Liver (tissue), 9 donors: Measurements from ENCODE around the gene IL1RAP. TPM values are rescaled to one million over a fixed set of nuclear protein-coding genes. Genes with fewer than 3 reads are reported as not detected.

Experiments used
- DNase-seq: peaks from one replicate; pipeline ENCODE4 v3.0.0-alpha.2; 2017; ENCODE audit warnings: low spot score
- H3K27ac ChIP-seq, 2 donors: one replicate each; pipeline ENCODE4 v1.7.0; 2013; ENCODE audit warnings: inconsistent platforms in 2 of 2, low read length in 2 of 2, control low read depth in 1 of 2, low read depth in 1 of 2, mild to moderate bottlenecking in 1 of 2
- H3K27me3 ChIP-seq, 4 donors: one replicate each; pipeline versions ENCODE4 v1.6.1 to v1.7.0; 2013; ENCODE audit warnings: low read length in 3 of 4, inconsistent platforms in 1 of 4, mild to moderate bottlenecking in 1 of 4, moderate library complexity in 1 of 4; ENCODE audit not compliant: control insufficient read depth in 4 of 4, insufficient read depth in 4 of 4
- H3K36me3 ChIP-seq, 4 donors: one replicate each; pipeline versions ENCODE4 v1.6.1 to v1.7.0; 2013; ENCODE audit warnings: low read length in 3 of 4, mild to moderate bottlenecking in 3 of 4, low read depth in 1 of 4, moderate library complexity in 1 of 4; ENCODE audit not compliant: control insufficient read depth in 4 of 4, insufficient read depth in 3 of 4
- H3K4me1 ChIP-seq, 4 donors: one replicate each; pipeline versions ENCODE4 v1.6.1 to v1.7.0; 2013; ENCODE audit warnings: low read length in 3 of 4, mild to moderate bottlenecking in 3 of 4, moderate library complexity in 1 of 4; ENCODE audit not compliant: control insufficient read depth in 4 of 4, insufficient read depth in 4 of 4
- H3K4me3 ChIP-seq, 3 donors: one replicate each; pipeline versions ENCODE4 v1.6.1 to v1.7.0; 2013; ENCODE audit warnings: low read length in 3 of 3, control low read depth in 1 of 3, low read depth in 1 of 3, mild to moderate bottlenecking in 1 of 3
- H3K9ac ChIP-seq, 2 donors: one replicate each; pipeline ENCODE4 v1.7.0; 2013; ENCODE audit warnings: low read length in 2 of 2, mild to moderate bottlenecking in 2 of 2, moderate library complexity in 2 of 2, control low read depth in 1 of 2, low read depth in 1 of 2
- H3K9me3 ChIP-seq, 4 donors: one replicate each; pipeline versions ENCODE4 v1.6.1 to v1.7.0; 2013; ENCODE audit warnings: low read length in 3 of 4; ENCODE audit not compliant: control insufficient read depth in 4 of 4
- EGR1 ChIP-seq, 2 donors: IDR thresholded peaks; 2 replicates each; pipeline ENCODE4 v1.6.1; 2016 to 2018; ENCODE audit warnings: antibody characterized with exemption in 2 of 2, low read depth in 2 of 2
- FOXA1 ChIP-seq: IDR thresholded peaks from 2 replicates; pipeline ENCODE4 v1.6.1; 2016; ENCODE audit warnings: antibody characterized with exemption
- FOXA2 ChIP-seq: IDR thresholded peaks from 2 replicates; pipeline ENCODE4 v1.6.1; 2016; ENCODE audit warnings: antibody characterized with exemption
- GABPA ChIP-seq, 2 donors: IDR thresholded peaks in 1 of 2; conservative IDR thresholded peaks in 1 of 2; 2 replicates each; pipeline ENCODE4 v1.6.1; 2016; ENCODE audit warnings: antibody characterized with exemption in 2 of 2, mild to moderate bottlenecking in 1 of 2, moderate library complexity in 1 of 2
- HNF4G ChIP-seq: IDR thresholded peaks from 2 replicates; pipeline ENCODE4 v1.6.1; 2016; ENCODE audit warnings: antibody characterized with exemption
- JUND ChIP-seq, 2 donors: IDR thresholded peaks; 2 replicates each; pipeline ENCODE4 v1.6.1; 2016; ENCODE audit warnings: antibody characterized with exemption in 2 of 2
- NR2F2 ChIP-seq: IDR thresholded peaks from 2 replicates; pipeline ENCODE4 v1.6.1; 2016; ENCODE audit warnings: antibody characterized with exemption
- RAD21 ChIP-seq, 2 donors: IDR thresholded peaks; 2 replicates each; pipeline ENCODE4 v1.6.1; 2016; ENCODE audit warnings: antibody characterized with exemption in 2 of 2, mild to moderate bottlenecking in 2 of 2
- TAF1 ChIP-seq: conservative IDR thresholded peaks from 2 replicates; pipeline ENCODE4 v1.6.1; 2016; ENCODE audit warnings: antibody characterized with exemption, mild to moderate bottlenecking
- YY1 ChIP-seq: IDR thresholded peaks from 2 replicates; pipeline ENCODE4 v1.6.1; 2016; ENCODE audit warnings: antibody characterized with exemption, mild to moderate bottlenecking
- WGBS: extraction: QIAGEN DNeasy Blood & Tissue Kit; methylation state at CpG from one replicate; pipeline ENCODE4 v1.1.7; 2013; 5-methylcytosine and 5-hydroxymethylcytosine counted together
- polyA plus RNA-seq, 2 donors: library from polyadenylated mRNA; stranded (reverse) in 1 of 2; unstranded in 1 of 2; fragments of 200-250 nt in 1 of 2; fragments of >200 nt in 1 of 2; fragmentation: Nextera tagmentation in 1 of 2; extraction: Ambion mirVana in 1 of 2; gene quantifications; one replicate each; pipeline versions ENCODE4 v1.2.1 to v1.2.3, GENCODE V29; 2013 to 2015
- total RNA-seq, 2 donors: library from RNA; depleted of rRNA; stranded (reverse); fragments of >200 nt; gene quantifications; one replicate each; pipeline ENCODE4 v1.2.3, GENCODE V29; 2014
- TF ChIP-seq, protein P1 (sequence below): IDR thresholded peaks from 2 replicates; pipeline ENCODE4 v1.6.1; 2016; ENCODE audit warnings: antibody characterized with exemption
- TF ChIP-seq, protein P2 (sequence below): IDR thresholded peaks from 2 replicates; pipeline ENCODE4 v1.6.1; 2016; ENCODE audit warnings: antibody characterized with exemption, mild to moderate bottlenecking
- TF ChIP-seq, protein P3 (sequence below): IDR thresholded peaks from 2 replicates; pipeline ENCODE4 v1.6.1; 2016; ENCODE audit warnings: antibody characterized with exemption
- TF ChIP-seq, protein P4 (sequence below): IDR thresholded peaks from 2 replicates; pipeline ENCODE4 v1.6.1; 2016; ENCODE audit warnings: antibody characterized with exemption
- TF ChIP-seq, protein P5 (sequence below): fragments of 150-350 bp; IDR thresholded peaks from 2 replicates; pipeline ENCODE4 v1.5.1; 2017; ENCODE audit warnings: improper control_type of control experiment, low read depth, low read length; ENCODE audit not compliant: missing input control
- donor health status: healthy.
- donor health status: healthy.
- donor health status: healthy.
- donor health status: healthy.
- donor health status: healthy.

The IL1RAP gene
- total and polyA plus RNA-seq, 4 donors, result 53.7 to 230 (median 71.6) TPM

DNA sequence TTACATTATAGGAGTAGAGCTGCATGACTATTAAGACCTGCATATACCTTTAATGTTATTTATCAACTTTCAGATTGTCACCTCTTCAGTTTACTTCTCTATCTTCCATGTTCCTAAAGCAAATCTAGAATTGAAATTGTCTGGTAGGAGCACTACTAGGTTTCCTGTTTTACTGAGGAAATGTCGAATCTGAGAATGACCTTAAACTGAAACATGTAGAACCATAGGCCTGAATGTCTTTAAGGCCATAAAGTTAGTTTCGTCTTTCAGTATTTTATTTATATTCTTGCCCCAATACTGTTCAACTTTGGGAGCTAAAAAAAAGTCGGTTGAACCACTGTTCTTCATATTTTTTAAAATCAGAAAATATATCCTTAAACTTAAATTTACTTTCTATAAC lies 92.7 kb downstream of the IL1RAP start:
- whole genome bisulfite sequencing, result 65% methylated on average over 3 of the region's 3 CpGs
- Histone ChIP-seq H3K27me3 (no peaks in the 10 kb centered on the region), H3K4me1 (peaks cover 0 to 12% (median 4%) of the 10 kb centered on the region in 4 donors), H3K9me3 (no peaks in the 10 kb centered on the region), H3K27ac (no peak overlapping the region), H3K36me3 (peaks cover 10 to 51% (median 32%) of the 10 kb centered on the region in 4 donors), H3K4me3 (no peak overlapping the region), H3K9ac (no peak overlapping the region)
- DNase-seq, result no peak
- TF ChIP-seq RAD21 (IDR thresholded peaks at IDR 0.05), result no peak
- TF ChIP-seq, protein P1, sequence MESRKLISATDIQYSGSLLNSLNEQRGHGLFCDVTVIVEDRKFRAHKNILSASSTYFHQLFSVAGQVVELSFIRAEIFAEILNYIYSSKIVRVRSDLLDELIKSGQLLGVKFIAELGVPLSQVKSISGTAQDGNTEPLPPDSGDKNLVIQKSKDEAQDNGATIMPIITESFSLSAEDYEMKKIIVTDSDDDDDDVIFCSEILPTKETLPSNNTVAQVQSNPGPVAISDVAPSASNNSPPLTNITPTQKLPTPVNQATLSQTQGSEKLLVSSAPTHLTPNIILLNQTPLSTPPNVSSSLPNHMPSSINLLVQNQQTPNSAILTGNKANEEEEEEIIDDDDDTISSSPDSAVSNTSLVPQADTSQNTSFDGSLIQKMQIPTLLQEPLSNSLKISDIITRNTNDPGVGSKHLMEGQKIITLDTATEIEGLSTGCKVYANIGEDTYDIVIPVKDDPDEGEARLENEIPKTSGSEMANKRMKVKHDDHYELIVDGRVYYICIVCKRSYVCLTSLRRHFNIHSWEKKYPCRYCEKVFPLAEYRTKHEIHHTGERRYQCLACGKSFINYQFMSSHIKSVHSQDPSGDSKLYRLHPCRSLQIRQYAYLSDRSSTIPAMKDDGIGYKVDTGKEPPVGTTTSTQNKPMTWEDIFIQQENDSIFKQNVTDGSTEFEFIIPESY, result no peak
- TF ChIP-seq EGR1 (IDR thresholded peaks at IDR 0.05; ENCODE audit: low read depth in 2 of 2), result no peak

DNA sequence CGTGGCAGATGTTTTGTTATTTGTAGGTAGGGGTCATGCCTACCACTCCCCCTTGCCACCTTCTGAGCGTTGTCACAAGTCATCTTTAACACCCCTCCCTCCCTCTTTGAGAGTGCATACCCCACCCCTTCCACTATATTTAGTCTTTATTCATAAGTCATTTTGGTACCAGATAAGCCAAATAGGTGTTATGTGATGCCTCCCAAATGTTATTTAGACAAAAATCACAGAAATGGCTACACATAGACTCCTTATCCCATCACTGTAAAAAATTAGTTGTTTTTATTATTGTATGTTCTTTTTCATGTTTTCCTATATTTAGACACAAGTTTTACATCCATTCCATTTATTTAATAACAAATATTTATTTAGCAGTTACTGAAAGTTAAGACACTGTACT lies 93.1 kb downstream of the IL1RAP start:
- no peak for DNase-seq
- TF ChIP-seq FOXA2, result no peak
- TF ChIP-seq, protein P2, sequence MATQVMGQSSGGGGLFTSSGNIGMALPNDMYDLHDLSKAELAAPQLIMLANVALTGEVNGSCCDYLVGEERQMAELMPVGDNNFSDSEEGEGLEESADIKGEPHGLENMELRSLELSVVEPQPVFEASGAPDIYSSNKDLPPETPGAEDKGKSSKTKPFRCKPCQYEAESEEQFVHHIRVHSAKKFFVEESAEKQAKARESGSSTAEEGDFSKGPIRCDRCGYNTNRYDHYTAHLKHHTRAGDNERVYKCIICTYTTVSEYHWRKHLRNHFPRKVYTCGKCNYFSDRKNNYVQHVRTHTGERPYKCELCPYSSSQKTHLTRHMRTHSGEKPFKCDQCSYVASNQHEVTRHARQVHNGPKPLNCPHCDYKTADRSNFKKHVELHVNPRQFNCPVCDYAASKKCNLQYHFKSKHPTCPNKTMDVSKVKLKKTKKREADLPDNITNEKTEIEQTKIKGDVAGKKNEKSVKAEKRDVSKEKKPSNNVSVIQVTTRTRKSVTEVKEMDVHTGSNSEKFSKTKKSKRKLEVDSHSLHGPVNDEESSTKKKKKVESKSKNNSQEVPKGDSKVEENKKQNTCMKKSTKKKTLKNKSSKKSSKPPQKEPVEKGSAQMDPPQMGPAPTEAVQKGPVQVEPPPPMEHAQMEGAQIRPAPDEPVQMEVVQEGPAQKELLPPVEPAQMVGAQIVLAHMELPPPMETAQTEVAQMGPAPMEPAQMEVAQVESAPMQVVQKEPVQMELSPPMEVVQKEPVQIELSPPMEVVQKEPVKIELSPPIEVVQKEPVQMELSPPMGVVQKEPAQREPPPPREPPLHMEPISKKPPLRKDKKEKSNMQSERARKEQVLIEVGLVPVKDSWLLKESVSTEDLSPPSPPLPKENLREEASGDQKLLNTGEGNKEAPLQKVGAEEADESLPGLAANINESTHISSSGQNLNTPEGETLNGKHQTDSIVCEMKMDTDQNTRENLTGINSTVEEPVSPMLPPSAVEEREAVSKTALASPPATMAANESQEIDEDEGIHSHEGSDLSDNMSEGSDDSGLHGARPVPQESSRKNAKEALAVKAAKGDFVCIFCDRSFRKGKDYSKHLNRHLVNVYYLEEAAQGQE, result no peak
- no peak for TF ChIP-seq TAF1
- no peak for TF ChIP-seq NR2F2
- TF ChIP-seq FOXA1, result no peak
- no peak for TF ChIP-seq RAD21 (IDR thresholded peaks at IDR 0.05)
- Histone ChIP-seq H3K9ac (no peak overlapping the region), H3K4me3 (no peak overlapping the region), H3K27me3 (no peaks in the 10 kb centered on the region), H3K4me1 (peaks cover 0 to 9% (median 4%) of the 10 kb centered on the region in 4 donors), H3K36me3 (peaks cover 10 to 51% (median 32%) of the 10 kb centered on the region in 4 donors), H3K9me3 (no peaks in the 10 kb centered on the region), H3K27ac (no peak overlapping the region)
- 90% methylated on average over 2 of the region's 2 CpGs for WGBS

DNA sequence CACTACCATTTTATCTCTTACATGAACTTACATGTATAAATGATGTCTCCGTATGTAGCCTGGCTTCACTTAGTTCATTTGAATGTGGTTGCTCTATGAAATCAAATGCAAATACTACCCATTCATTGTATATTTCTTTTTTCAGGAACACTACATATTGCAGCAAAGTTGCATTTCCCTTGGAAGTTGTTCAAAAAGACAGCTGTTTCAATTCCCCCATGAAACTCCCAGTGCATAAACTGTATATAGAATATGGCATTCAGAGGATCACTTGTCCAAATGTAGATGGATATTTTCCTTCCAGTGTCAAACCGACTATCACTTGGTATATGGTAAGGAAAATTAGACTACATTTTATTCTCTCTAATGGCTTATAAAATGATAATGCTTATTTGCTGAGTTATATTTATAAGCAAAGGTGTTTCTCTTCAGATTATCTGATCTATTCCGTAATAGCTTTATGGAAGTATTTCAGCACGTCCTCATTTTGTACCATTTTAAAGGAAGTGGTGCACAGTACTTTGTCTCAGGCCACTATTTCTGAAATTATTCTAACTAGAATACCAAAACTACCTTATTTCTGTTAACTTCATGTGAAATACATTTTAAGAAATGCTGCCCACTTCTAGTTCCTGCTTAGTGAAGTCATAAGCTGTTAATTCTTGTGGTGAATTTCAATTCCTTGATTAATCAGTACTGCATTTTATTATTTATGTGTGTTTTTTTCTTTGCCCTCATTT lies 95.1 kb downstream of the IL1RAP start:
- WGBS, result 88% methylated on average over 4 of the region's 4 CpGs
- Histone ChIP-seq H3K36me3 (peaks cover 9 to 52% (median 30%) of the 10 kb centered on the region in 4 donors), H3K27ac (no peak overlapping the region), H3K4me3 (no peak overlapping the region), H3K27me3 (no peaks in the 10 kb centered on the region), H3K4me1 (peaks cover 0 to 14% (median 7%) of the 10 kb centered on the region in 4 donors), H3K9me3 (no peaks in the 10 kb centered on the region), H3K9ac (no peak overlapping the region)
- DNase-seq, result no peak
- no peak for TF ChIP-seq EGR1 (IDR thresholded peaks at IDR 0.05; ENCODE audit: low read depth in 2 of 2)
- TF ChIP-seq GABPA (IDR thresholded peaks at IDR 0.05 in 1 of 2, conservative IDR thresholded peaks at IDR 0.05 in 1 of 2), result no peak
- TF ChIP-seq JUND (IDR thresholded peaks at IDR 0.05), result no peak
- TF ChIP-seq HNF4G, result no peak
- TF ChIP-seq, protein P3, sequence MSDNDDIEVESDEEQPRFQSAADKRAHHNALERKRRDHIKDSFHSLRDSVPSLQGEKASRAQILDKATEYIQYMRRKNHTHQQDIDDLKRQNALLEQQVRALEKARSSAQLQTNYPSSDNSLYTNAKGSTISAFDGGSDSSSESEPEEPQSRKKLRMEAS, result no peak
- TF ChIP-seq, protein P4, sequence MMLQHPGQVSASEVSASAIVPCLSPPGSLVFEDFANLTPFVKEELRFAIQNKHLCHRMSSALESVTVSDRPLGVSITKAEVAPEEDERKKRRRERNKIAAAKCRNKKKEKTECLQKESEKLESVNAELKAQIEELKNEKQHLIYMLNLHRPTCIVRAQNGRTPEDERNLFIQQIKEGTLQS, result no peak
- TF ChIP-seq, protein P2, result no peak
- TF ChIP-seq FOXA1, result no peak
- TF ChIP-seq TAF1, result no peak
- TF ChIP-seq FOXA2, result no peak
- TF ChIP-seq YY1, result no peak
- TF ChIP-seq, protein P5, sequence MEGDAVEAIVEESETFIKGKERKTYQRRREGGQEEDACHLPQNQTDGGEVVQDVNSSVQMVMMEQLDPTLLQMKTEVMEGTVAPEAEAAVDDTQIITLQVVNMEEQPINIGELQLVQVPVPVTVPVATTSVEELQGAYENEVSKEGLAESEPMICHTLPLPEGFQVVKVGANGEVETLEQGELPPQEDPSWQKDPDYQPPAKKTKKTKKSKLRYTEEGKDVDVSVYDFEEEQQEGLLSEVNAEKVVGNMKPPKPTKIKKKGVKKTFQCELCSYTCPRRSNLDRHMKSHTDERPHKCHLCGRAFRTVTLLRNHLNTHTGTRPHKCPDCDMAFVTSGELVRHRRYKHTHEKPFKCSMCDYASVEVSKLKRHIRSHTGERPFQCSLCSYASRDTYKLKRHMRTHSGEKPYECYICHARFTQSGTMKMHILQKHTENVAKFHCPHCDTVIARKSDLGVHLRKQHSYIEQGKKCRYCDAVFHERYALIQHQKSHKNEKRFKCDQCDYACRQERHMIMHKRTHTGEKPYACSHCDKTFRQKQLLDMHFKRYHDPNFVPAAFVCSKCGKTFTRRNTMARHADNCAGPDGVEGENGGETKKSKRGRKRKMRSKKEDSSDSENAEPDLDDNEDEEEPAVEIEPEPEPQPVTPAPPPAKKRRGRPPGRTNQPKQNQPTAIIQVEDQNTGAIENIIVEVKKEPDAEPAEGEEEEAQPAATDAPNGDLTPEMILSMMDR, result no peak
